A549 treated with AZD9567 at 1 μM for 4 hours (cell line): ENCODE measurements around the gene LFNG. TPM values are rescaled to one million over a fixed set of nuclear protein-coding genes. Genes with fewer than 3 reads are reported as not detected.

ENCODE experiments used
- total RNA-seq: library from RNA; stranded (reverse); fragments of 200-300 nt; extraction: Qiagen RNA extraction; gene quantifications from 5 replicates; pipeline ENCODE4 v1.2.3, GENCODE V29; 2022; ENCODE audit not compliant: insufficient read depth

The LFNG gene
- total RNA-seq, result 6.3 to 17.6 TPM (median 16.3 TPM) in 5 replicates

GRCh38 chr7:2519119-2519930 lies at the start of gene LFNG:
TSS of gene LFNG (plus strand) at chr7:2519774. CDS start at chr7:2519862, 88 bp downstream.

GRCh38 chr7:2476298-2476697 lies 43.3 kb upstream of the LFNG start, which contains the start of gene GRIFIN:
TSS of gene GRIFIN (minus strand) at chr7:2476398. CDS start at chr7:2476383, 15 bp downstream.

GRCh38 chr7:2555121-2556052 lies 35.8 kb downstream of the LFNG start, which contains the start of gene BRAT1:
TSS of gene BRAT1 (minus strand) at chr7:2555524. CDS start at chr7:2554431, 1,093 bp downstream.

DNA sequence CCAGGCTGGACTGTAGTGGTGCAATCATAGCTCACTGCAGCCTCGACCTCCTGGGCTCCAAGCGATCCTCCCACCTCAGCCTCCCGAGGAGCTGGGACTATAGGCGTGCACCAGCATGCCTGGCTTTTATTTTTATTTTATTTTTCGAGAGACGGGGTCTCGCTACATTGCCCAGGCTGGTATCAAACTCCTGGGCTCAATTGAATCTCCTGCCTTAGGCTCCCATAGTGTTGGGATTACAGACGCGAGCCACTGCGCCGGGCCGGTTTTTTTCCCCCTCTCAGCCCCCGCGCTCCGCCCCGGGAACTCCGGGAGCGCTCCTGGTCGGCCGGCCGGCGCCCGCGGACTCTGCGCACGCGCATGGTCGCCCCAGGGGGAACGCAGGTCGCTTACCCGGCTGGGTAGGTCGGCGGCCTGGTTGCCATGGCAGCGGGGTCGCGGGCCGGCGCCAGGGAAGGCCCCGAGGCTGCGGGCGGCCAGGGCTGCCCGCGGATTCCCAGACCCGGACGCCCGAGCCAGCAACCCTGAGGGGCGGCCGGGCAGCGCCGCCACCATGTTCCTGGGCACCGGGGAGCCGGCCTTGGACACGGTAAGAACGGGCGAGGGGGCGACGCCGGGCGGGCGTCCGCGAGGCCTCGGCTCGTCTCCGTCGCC lies 39.2 kb downstream of the LFNG start, which contains the start of gene IQCE:
TSS of gene IQCE (plus strand) at position 351 of the 654 bp plus-strand sequence. CDS start at position 554, 203 bp downstream.

Other genes with a start within 250 kb of the LFNG start
- gene SNX8, start 205.3 kb upstream of the LFNG start, total RNA-seq, result 58.5 to 109 TPM (median 91.3 TPM) in 5 replicates
- 224 to 263 TPM (median 229 TPM) in 5 replicates for gene EIF3B, start 164.9 kb upstream of the LFNG start, total RNA-seq
- 11.0 to 16.1 TPM (median 14.2 TPM) in 5 replicates for gene CHST12, start 116.2 kb upstream of the LFNG start, total RNA-seq
- gene GRIFIN, start 43.4 kb upstream of the LFNG start, total RNA-seq, result not detected in 5 replicates
- 30.2 to 38.8 TPM (median 36.9 TPM) in 5 replicates for gene BRAT1, start 35.8 kb downstream of the LFNG start, total RNA-seq
- 8.0 to 12.9 TPM (median 12.4 TPM) in 5 replicates for gene IQCE, start 39.2 kb downstream of the LFNG start, total RNA-seq
- 33.9 to 53.7 TPM (median 51.3 TPM) in 5 replicates for gene TTYH3, start 112.2 kb downstream of the LFNG start, total RNA-seq
- 0.02 to 0.06 TPM (median 0.04 TPM) in 4 of 5 replicates, not detected in the other for gene AMZ1, start 168.4 kb downstream of the LFNG start, total RNA-seq